GM12865 (cell line): Measurements from ENCODE around the gene TOPBP1.
A peak's percentile ranks its signal among the peaks of the same experiment; 100 is the strongest.

Experiments
- DNase-seq: peaks from one replicate; pipeline ENCODE4 v3.0.0; 2010; ENCODE audit warnings: low read depth
- H3K4me3 ChIP-seq: 2 replicates; pipeline ENCODE4 v1.5.1; 2011; ENCODE audit warnings: mild to moderate bottlenecking, low read depth, low read length, control low read depth
- TF ChIP-seq, protein P1 (sequence below): IDR thresholded peaks from 2 replicates; pipeline ENCODE4 v1.5.1; 2011; ENCODE audit warnings: low read length, control low read depth, low read depth, inconsistent platforms; ENCODE audit not compliant: insufficient read depth; ENCODE audit errors: missing control alignments

TOPBP1 gene

DNA sequence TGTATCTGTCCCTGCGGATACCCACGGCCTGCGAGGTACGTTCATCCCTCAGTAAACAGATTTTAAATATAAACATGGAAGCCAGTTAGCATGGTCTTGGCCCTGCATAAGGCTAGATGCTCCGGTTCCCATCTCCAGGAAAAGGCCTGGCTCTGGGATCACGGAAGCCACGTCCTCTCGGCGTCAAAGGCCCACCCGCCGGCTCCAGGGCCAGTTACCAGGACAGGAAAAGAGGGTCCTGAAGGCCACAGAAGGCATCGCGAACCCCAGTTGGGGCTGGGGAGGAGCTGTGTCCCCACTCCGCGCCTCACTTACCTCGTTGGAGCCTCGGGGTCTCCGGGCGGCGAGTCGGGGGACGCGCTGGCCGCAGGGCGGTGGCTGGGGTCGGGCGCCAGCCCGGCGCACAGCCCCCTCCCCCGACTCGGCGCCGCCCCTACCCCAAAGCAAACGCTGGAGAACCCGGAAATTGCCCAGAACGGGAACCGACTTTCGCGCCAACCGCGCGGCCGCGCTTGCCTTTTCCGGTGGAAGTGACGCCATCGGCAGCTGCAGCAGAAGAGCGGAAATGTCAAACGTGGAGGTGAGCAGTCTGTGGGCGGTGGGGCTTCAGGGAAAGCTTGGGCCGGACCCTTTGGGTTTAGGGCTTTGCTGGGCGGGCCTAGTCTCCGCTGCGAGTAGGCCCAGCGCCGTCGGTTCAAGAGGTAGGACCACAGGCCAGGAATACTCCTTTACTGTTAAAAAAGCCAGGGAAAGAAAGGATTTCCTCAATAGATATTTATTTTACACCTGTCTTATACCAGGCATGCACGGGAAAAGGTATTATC lies at the start of gene TOPBP1:
Gene TOPBP1 (minus strand): TSS at position 488 of the 824 bp plus-strand sequence. CDS start 814 bp downstream, outside the sequence.
- H3K4me3 ChIP-seq: peak within 1 kb of the TSS; percentile 91
- DNase-seq: peak; percentile 89
- TF ChIP-seq, protein P1, sequence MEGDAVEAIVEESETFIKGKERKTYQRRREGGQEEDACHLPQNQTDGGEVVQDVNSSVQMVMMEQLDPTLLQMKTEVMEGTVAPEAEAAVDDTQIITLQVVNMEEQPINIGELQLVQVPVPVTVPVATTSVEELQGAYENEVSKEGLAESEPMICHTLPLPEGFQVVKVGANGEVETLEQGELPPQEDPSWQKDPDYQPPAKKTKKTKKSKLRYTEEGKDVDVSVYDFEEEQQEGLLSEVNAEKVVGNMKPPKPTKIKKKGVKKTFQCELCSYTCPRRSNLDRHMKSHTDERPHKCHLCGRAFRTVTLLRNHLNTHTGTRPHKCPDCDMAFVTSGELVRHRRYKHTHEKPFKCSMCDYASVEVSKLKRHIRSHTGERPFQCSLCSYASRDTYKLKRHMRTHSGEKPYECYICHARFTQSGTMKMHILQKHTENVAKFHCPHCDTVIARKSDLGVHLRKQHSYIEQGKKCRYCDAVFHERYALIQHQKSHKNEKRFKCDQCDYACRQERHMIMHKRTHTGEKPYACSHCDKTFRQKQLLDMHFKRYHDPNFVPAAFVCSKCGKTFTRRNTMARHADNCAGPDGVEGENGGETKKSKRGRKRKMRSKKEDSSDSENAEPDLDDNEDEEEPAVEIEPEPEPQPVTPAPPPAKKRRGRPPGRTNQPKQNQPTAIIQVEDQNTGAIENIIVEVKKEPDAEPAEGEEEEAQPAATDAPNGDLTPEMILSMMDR: no peak

- TF ChIP-seq, protein P1: no peak
- no peak for DNase-seq
- no peak overlapping the region for H3K4me3 ChIP-seq
These were observed 49.3 kb upstream of the TOPBP1 start for GRCh38 chr3:133711013-133711412.

DNA sequence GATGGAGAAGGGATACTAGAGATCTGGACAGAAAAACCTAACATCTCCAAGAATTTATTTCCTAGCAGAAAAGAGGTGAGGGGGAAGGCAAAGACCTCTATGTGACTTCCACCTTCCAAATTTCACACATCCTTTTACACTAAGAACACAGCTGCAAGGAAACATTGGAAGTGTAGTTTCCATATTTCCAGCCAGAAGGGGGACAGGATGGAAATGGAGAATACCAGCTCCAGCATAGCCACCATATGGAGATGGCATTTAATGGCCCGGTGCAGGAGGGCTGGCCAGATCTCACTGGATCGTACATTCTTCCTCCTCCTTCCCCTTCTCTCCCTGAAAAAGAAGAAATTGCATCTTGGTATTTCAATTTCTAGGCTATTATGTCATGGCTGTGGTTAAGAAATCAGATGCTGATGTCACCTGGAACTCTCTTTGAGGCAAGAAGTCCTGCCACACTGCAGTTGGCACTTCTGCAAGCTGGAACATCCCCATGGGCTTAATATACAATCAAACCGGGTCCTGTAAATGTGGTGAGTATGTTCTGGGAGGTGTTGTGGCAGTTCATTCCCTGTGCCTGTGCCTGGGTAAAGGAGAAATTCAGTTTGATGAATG lies 47.5 kb upstream of the TOPBP1 start:
- DNase-seq: no peak
- TF ChIP-seq, protein P1: no peak
- no peak overlapping the region for H3K4me3 ChIP-seq

DNA sequence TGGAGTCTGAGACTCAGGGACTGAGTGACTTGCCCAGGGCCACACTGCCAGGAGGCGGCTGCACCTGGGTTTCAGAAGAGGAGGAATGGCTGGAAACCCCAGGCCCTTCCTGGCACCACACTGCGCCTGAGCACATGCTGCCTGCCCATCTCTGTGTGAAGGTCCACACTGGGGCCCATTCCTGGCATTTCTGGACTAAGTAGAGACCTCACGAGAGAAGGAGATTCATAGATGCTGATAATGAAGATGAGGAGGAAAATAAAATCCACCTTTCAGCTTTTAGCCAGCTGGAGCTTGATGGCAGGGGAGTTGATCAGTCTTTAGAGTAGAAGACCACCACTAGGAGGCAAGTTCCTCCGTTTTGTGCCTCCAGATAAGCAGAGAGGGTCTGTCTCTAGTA lies 44.3 kb upstream of the TOPBP1 start:
- DNase-seq: no peak
- H3K4me3 ChIP-seq: no peak overlapping the region
- TF ChIP-seq, protein P1: no peak

GRCh38 chr3:133703915-133704314 lies 42.2 kb upstream of the TOPBP1 start:
- DNase-seq: no peak
- TF ChIP-seq, protein P1: no peak
- H3K4me3 ChIP-seq: no peak overlapping the region

- DNase-seq: no peak
- H3K4me3 ChIP-seq: no peak overlapping the region
- TF ChIP-seq, protein P1: no peak
These were observed 40.0 kb upstream of the TOPBP1 start for GRCh38 chr3:133701435-133702358.
